Neural crest cell (in vitro differentiated cells): ENCODE results near the gene CDON. TPM values are rescaled to one million over a fixed set of nuclear protein-coding genes. Genes with fewer than 3 reads are reported as not detected.

Source experiments
- DNase-seq: peaks from one replicate; pipeline ENCODE4 v3.0.0; 2021; ENCODE audit warnings: low read depth, mixed read lengths, low spot score
- H3K27ac Mint-ChIP-seq: one replicate; pipeline ENCODE4 v1.8.0; 2021; ENCODE audit warnings: mild to moderate bottlenecking, mixed read lengths; ENCODE audit not compliant: unreplicated experiment
- H3K27me3 Mint-ChIP-seq: 2 replicates; pipeline ENCODE4 v1.8.0; 2021; ENCODE audit warnings: low read depth, mild to moderate bottlenecking, mixed read lengths
- H3K36me3 Mint-ChIP-seq: 2 replicates; pipeline ENCODE4 v1.8.0; 2021; ENCODE audit warnings: low read depth, mild to moderate bottlenecking, mixed read lengths
- H3K4me1 Mint-ChIP-seq: 2 replicates; pipeline ENCODE4 v1.8.0; 2021; ENCODE audit warnings: mixed read lengths
- H3K4me3 Mint-ChIP-seq: one replicate; pipeline ENCODE4 v1.8.0; 2021; ENCODE audit warnings: mild to moderate bottlenecking, mixed read lengths
- H3K9me3 Mint-ChIP-seq: 2 replicates; pipeline ENCODE4 v1.8.0; 2021; ENCODE audit warnings: mixed read lengths
- total RNA-seq: library from RNA; stranded (reverse); gene quantifications from 2 replicates; pipeline ENCODE4 v1.2.1, GENCODE V29; 2021
- TF ChIP-seq, protein P1 (sequence below): fragments of 200-600 bp; sonication (generic); conservative IDR thresholded peaks from 2 replicates; pipeline ENCODE4 v1.5.0; 2021; ENCODE audit warnings: antibody characterized with exemption, mild to moderate bottlenecking

The CDON gene
- total RNA-seq, 1 donor from 2014 or later: 22.1 TPM

GRCh38 chr11:125924384-125925007 lies 138.2 kb downstream of the CDON start:
- TF ChIP-seq, protein P1, sequence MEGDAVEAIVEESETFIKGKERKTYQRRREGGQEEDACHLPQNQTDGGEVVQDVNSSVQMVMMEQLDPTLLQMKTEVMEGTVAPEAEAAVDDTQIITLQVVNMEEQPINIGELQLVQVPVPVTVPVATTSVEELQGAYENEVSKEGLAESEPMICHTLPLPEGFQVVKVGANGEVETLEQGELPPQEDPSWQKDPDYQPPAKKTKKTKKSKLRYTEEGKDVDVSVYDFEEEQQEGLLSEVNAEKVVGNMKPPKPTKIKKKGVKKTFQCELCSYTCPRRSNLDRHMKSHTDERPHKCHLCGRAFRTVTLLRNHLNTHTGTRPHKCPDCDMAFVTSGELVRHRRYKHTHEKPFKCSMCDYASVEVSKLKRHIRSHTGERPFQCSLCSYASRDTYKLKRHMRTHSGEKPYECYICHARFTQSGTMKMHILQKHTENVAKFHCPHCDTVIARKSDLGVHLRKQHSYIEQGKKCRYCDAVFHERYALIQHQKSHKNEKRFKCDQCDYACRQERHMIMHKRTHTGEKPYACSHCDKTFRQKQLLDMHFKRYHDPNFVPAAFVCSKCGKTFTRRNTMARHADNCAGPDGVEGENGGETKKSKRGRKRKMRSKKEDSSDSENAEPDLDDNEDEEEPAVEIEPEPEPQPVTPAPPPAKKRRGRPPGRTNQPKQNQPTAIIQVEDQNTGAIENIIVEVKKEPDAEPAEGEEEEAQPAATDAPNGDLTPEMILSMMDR: no peak
- H3K27ac Mint-ChIP-seq: no peak overlapping the region
- no peaks in the 10 kb centered on the region for H3K9me3 Mint-ChIP-seq
- H3K27me3 Mint-ChIP-seq: peaks cover 24% of the 10 kb centered on the region
- no peaks in the 10 kb centered on the region for H3K4me1 Mint-ChIP-seq
- no peak for DNase-seq
- no peaks in the 10 kb centered on the region for H3K36me3 Mint-ChIP-seq
- no peak overlapping the region for H3K4me3 Mint-ChIP-seq

GRCh38 chr11:125923633-125924032 lies 139.0 kb downstream of the CDON start:
- no peak overlapping the region for H3K4me3 Mint-ChIP-seq
- no peak for DNase-seq
- no peaks in the 10 kb centered on the region for H3K4me1 Mint-ChIP-seq
- H3K9me3 Mint-ChIP-seq: no peaks in the 10 kb centered on the region
- peaks cover 32% of the 10 kb centered on the region for H3K27me3 Mint-ChIP-seq
- no peak overlapping the region for H3K27ac Mint-ChIP-seq
- TF ChIP-seq, protein P1: no peak
- H3K36me3 Mint-ChIP-seq: no peaks in the 10 kb centered on the region

DNA sequence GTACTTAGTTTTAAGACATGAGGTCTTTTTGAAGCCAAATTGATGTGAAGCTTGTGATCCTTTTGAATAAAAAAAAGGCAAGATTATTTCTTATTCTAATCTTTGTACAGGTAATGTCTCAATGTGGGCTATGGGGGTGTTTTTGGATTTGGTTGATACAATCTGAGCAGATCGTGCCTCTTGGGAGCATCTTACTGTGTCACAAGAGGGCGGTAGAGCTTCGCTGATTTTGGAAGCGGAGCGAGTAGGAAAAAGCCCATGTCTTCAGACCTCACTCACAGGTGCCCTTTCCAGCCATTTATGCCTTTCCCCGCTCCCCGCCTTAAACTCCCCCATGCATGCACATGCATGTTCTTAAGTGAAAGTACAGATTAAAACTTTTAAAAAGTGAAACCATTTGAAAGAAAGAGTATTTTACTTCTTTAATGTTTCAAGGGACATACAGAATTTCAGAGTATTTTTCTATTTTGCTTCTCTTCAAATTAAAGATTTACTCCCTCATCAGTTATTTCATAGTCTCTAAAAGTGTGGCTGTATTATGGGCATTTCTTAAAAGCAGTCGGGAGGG lies 139.6 kb downstream of the CDON start:
- no peaks in the 10 kb centered on the region for H3K36me3 Mint-ChIP-seq
- H3K27ac Mint-ChIP-seq: no peak overlapping the region
- H3K4me3 Mint-ChIP-seq: no peak overlapping the region
- H3K4me1 Mint-ChIP-seq: no peaks in the 10 kb centered on the region
- H3K27me3 Mint-ChIP-seq: peaks cover 38% of the 10 kb centered on the region
- DNase-seq: peak; percentile 62
- TF ChIP-seq, protein P1: peak; percentile 93
- H3K9me3 Mint-ChIP-seq: no peaks in the 10 kb centered on the region

DNA sequence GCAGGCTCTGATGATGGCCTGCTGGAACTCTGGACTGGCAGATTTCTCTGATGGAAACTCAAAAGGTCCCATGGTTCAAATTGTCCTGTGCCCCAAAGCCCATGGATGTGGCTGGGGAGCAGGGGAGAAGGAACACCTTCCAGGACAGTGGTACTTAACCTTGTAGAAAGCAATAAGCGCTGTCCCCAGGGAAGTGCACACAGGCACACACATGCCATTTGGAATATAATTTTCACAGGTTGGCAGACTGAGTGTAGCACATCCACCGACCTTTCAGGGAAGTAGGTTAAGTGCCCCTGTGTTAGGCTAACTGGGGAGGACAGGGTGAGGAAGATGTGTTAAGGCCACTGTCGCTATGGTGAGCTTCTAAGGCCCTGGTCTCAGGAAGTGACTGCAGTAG lies 140.5 kb downstream of the CDON start:
- H3K4me1 Mint-ChIP-seq: no peaks in the 10 kb centered on the region
- H3K27ac Mint-ChIP-seq: no peak overlapping the region
- H3K36me3 Mint-ChIP-seq: no peaks in the 10 kb centered on the region
- no peaks in the 10 kb centered on the region for H3K9me3 Mint-ChIP-seq
- no peak for DNase-seq
- TF ChIP-seq, protein P1: no peak
- no peak overlapping the region for H3K4me3 Mint-ChIP-seq
- H3K27me3 Mint-ChIP-seq: peaks cover 41% of the 10 kb centered on the region

- no peaks in the 10 kb centered on the region for H3K4me1 Mint-ChIP-seq
- peaks cover 45% of the 10 kb centered on the region for H3K27me3 Mint-ChIP-seq
- H3K4me3 Mint-ChIP-seq: no peak overlapping the region
- H3K36me3 Mint-ChIP-seq: no peaks in the 10 kb centered on the region
- H3K9me3 Mint-ChIP-seq: no peaks in the 10 kb centered on the region
- peak overlapping the region; percentile 22 for H3K27ac Mint-ChIP-seq
- TF ChIP-seq, protein P1: no peak
- no peak for DNase-seq
Measured at GRCh38 chr11:125921042-125921441, 141.6 kb downstream of the CDON start.
